Measurements from ENCODE around the gene ZKSCAN2.

ZKSCAN2 gene

DNA sequence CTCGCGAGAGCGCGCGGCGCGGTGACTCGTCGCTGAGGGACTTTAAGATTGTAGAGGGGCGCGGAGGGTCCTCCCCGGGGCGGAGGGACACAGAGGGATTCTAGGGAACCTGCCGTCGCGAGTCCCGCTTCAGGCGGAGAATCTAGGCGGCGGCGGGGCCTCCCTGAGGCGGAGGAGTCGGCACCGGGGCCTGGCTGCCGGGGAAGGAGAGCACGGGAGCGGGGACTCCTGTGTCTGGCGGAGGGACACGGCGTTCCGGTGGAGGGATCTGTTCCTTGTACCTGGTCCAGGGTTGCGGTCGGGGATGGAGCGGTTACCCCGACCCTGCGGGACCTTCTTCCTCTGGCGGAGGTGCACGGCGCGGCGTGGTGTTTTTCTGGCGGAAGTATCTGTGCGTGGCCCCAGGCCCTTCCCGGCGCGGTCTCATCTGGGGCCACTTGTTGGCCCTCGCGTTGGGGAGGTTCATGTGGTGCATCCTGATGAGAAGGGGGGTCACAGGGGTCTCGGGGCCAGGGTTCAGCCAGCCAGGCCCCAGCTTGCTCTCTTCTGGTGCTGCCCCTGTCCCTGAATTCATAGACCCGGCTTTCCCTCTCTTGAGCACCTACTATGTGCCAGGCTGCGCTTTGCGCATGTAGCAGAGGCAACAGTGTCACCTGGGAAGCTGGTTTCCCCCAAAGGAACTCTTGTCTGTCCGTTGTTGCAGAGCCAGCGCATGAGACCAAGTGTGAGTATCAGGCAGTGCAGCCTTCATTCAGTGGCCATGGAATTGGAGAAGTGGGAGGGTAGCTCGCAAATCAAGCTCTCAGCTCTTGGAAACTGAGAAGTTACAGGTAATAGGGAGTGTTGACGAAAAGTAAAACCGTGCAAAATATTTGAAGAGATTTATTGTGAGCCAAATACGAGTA lies 563 bp upstream of the ZKSCAN2 start:
- DNase-seq (ENCODE audit: low spot score) (peak; percentile 94), ATAC-seq (ENCODE audit: low read depth) (peak; percentile 42)
- H3K36me3 ChIP-seq (ENCODE audit: low read depth) = peaks cover 21% of the 10 kb centered on the region
- H3K4me3 ChIP-seq (ENCODE audit: severe bottlenecking) = peak overlapping the region; percentile 88
- H3K4me1 ChIP-seq (ENCODE audit: insufficient read depth, poor library complexity, severe bottlenecking) = peaks cover 6% of the 10 kb centered on the region
- TF ChIP-seq, protein P1, sequence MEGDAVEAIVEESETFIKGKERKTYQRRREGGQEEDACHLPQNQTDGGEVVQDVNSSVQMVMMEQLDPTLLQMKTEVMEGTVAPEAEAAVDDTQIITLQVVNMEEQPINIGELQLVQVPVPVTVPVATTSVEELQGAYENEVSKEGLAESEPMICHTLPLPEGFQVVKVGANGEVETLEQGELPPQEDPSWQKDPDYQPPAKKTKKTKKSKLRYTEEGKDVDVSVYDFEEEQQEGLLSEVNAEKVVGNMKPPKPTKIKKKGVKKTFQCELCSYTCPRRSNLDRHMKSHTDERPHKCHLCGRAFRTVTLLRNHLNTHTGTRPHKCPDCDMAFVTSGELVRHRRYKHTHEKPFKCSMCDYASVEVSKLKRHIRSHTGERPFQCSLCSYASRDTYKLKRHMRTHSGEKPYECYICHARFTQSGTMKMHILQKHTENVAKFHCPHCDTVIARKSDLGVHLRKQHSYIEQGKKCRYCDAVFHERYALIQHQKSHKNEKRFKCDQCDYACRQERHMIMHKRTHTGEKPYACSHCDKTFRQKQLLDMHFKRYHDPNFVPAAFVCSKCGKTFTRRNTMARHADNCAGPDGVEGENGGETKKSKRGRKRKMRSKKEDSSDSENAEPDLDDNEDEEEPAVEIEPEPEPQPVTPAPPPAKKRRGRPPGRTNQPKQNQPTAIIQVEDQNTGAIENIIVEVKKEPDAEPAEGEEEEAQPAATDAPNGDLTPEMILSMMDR (IDR thresholded peaks at IDR 0.05; ENCODE audit: poor library complexity, severe bottlenecking) = no peak
- H3K27ac ChIP-seq (ENCODE audit: poor library complexity, severe bottlenecking) = peak overlapping the region; percentile 86
- no peaks in the 10 kb centered on the region for H3K9me3 ChIP-seq (ENCODE audit: severe bottlenecking)
- H3K27me3 ChIP-seq (ENCODE audit: insufficient read depth, poor library complexity, severe bottlenecking) = no peaks in the 10 kb centered on the region

DNA sequence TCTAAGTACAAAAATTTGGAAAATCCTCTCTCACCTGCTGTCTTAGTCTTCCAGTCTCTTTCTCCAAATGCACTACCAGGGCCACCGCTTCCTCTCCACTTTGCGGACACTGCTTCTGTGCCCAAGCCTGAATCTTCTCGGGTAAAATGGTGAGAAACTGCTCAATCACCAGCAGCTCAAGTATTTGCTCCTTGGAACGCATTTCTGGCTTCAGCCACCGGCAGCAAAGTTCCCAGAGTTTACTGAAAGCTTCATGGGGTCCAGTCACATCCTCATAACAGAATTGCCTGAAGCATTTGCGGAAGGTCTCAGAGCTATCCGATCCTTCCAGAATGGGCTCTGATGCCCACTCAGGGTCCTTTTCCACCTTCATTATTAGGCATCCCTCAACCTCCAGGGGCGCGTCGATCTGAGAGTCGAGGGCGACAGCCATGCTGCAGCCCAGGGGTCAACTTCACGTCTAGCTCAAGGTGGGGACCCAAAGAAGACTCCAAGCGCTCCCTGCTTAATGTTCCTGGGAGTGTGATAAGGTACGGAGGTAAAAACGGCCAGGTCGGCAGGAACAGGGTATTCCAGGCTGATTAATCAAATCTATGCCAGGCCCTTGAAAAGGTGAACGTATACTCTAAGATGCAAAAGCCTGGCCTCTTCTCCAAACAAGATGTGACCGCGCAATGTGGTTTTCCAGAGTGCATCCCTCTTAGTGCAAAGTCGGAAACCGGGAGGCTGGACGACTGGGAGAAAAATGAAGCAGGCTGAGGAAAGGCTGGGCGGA lies 763 bp downstream of the ZKSCAN2 start:
- Histone ChIP-seq H3K4me3 (ENCODE audit: severe bottlenecking) (peak overlapping the region; percentile 88), H3K27ac (ENCODE audit: poor library complexity, severe bottlenecking) (peak overlapping the region; percentile 86), H3K27me3 (ENCODE audit: insufficient read depth, poor library complexity, severe bottlenecking) (no peaks in the 10 kb centered on the region), H3K36me3 (ENCODE audit: low read depth) (peaks cover 31% of the 10 kb centered on the region), H3K9me3 (ENCODE audit: severe bottlenecking) (no peaks in the 10 kb centered on the region), H3K4me1 (ENCODE audit: insufficient read depth, poor library complexity, severe bottlenecking) (peaks cover 6% of the 10 kb centered on the region)
- TF ChIP-seq, protein P1 (IDR thresholded peaks at IDR 0.05; ENCODE audit: poor library complexity, severe bottlenecking) = no peak
- no peak for DNase-seq (ENCODE audit: low spot score)
- peak; percentile 16 for ATAC-seq (ENCODE audit: low read depth)

DNA sequence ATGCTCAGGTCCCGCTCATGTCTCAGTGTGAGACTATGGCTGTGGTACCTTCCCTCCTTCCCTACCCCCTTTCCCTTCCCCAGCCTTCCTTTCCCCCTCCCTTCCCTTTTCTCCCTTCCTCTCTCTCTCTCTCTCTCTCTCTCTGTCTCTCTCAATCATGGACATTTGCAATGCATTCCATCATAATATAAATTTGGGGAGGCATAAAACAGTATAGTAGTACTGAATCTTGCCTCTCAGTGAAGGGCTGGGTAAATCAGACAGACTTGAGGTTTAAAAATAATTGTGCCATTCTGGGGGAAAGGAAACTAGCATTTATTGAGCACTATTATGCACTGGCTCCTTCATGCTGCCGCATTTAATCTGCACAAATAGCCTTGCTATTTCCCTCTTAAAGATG lies 4.3 kb downstream of the ZKSCAN2 start:
- ATAC-seq (ENCODE audit: low read depth) = no peak
- TF ChIP-seq, protein P1 (IDR thresholded peaks at IDR 0.05; ENCODE audit: poor library complexity, severe bottlenecking) = no peak
- no peak overlapping the region for H3K27ac ChIP-seq (ENCODE audit: poor library complexity, severe bottlenecking)
- DNase-seq (ENCODE audit: low spot score) = no peak
- H3K9me3 ChIP-seq (ENCODE audit: severe bottlenecking) = no peaks in the 10 kb centered on the region
- H3K4me1 ChIP-seq (ENCODE audit: insufficient read depth, poor library complexity, severe bottlenecking) = peaks cover 4% of the 10 kb centered on the region
- H3K27me3 ChIP-seq (ENCODE audit: insufficient read depth, poor library complexity, severe bottlenecking) = no peaks in the 10 kb centered on the region
- H3K4me3 ChIP-seq (ENCODE audit: severe bottlenecking) = no peak overlapping the region
- peaks cover 63% of the 10 kb centered on the region for H3K36me3 ChIP-seq (ENCODE audit: low read depth)

DNA sequence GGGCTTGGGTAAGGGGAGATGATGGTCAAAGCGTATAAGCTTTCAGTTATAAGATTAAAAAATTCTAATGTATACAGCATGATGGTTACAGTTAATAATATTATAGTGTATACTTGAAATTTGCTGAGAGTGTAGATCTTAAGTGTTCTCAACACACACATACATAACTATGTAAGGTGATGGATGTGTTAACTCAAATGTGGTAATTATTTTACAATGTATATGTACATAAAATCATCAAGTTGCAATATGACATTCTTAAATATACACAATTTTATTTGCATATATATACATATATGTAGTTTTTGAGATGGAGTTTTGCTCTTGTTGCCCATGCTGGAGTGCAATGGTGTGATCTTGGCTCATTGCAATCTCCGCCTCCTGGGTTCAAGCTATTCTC lies 7.2 kb downstream of the ZKSCAN2 start:
- no peak for DNase-seq (ENCODE audit: low spot score)
- no peak overlapping the region for H3K4me3 ChIP-seq (ENCODE audit: severe bottlenecking)
- no peaks in the 10 kb centered on the region for H3K27me3 ChIP-seq (ENCODE audit: insufficient read depth, poor library complexity, severe bottlenecking)
- ATAC-seq (ENCODE audit: low read depth) = no peak
- H3K4me1 ChIP-seq (ENCODE audit: insufficient read depth, poor library complexity, severe bottlenecking) = peaks cover 2% of the 10 kb centered on the region
- H3K36me3 ChIP-seq (ENCODE audit: low read depth) = peaks cover 84% of the 10 kb centered on the region
- TF ChIP-seq, protein P1 (IDR thresholded peaks at IDR 0.05; ENCODE audit: poor library complexity, severe bottlenecking) = no peak
- no peak overlapping the region for H3K27ac ChIP-seq (ENCODE audit: poor library complexity, severe bottlenecking)
- no peaks in the 10 kb centered on the region for H3K9me3 ChIP-seq (ENCODE audit: severe bottlenecking)

Data from RWPE2 (cell line).